ENCODE results near the gene ERI3.

DNA sequence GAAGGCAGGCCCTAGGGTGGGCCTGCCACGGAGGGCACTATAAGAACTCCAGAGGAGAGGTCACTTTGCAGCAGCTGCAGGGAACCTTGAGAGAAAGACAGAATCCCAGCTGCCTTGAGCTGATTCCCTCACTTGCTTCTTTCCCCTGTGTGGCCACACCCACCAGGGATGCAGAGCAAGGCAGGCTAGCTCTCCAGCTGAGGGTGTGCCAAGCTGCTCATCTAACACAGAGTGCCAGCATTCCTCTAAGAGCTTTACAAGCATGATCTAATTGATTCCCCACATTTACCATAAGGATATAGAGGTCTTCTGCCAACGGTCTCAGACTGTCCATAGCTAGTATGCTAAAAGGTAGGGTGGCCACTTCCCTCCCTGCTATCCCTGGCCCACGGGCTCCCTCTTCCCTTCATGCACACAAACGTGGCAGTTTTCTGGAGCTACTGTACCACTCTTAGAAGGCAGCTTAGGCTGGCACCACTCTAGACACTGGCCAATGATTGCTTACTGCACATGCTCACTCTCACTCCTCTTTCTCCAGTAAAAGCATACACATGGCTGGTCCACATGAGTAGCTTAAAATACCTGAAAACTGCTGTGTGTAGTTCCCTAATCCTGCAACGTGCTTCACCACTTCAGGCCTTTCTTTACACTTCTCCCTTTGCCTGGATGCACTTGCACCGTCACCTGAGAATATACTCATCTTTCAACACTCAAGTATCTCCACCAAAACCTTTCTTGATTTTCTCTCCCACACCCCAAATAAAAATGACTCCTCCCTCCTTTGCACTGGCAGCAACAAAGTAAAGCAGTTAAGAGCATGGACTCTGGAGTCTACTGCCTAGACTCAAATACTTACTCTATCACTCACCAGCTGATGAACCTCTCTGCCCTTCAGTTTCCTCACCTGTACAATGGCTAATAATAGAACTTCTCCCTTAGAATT lies 84.1 kb downstream of the ERI3 start:
- TF ChIP-seq POLR2A (IDR thresholded peaks at IDR 0.05; ENCODE audit: low read depth, low read length) = no peak
- TF ChIP-seq POLR2AphosphoS5 (IDR thresholded peaks at IDR 0.05; ENCODE audit: low read depth, low read length) = no peak
- TF ChIP-seq TAF1 (IDR thresholded peaks at IDR 0.05; ENCODE audit: borderline replicate concordance, low read depth, low read length) = no peak

Measured in GM12892 (cell line).